Amygdala (tissue), 56 donors: ENCODE results near the gene KREMEN2.

Source experiments
- DNase-seq, 56 donors: peaks; one replicate each; lab custom pipeline; 2025; lab: John Stamatoyannopoulos, UW

Gene KREMEN2

GRCh38 chr16:2975161-2975795 is 11.2 kb downstream of the KREMEN2 start:
- DNase-seq = no peak

DNA sequence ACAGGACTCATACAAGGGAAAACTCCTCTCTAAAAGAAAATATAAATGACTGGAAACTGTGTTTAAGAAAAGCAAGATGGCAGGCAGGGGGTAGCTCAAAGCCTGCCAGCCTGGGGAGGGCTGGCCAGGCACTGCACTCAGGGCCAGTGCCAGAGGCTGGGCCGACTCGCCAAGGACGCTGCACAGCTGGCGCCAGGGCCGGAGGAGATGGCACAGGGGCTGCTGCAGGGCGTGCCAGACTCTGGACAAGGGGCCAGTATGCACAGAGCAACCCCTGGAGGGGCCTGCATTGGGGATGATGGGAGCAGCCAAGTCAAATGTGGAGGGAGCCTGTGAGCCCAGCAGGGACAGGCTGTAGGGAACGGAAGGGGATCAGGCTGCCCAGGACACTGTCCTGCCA is 12.1 kb downstream of the KREMEN2 start:
- DNase-seq = peak in 6 of 56 donors; percentile 7 to 48 (median 22)

- no peak for DNase-seq
These were observed 12.6 kb downstream of the KREMEN2 start for GRCh38 chr16:2976673-2977072.

- DNase-seq = peak in 20 of 56 donors; percentile 9 to 68 (median 39)
These were observed 13.4 kb downstream of the KREMEN2 start for GRCh38 chr16:2977440-2977839.

DNA sequence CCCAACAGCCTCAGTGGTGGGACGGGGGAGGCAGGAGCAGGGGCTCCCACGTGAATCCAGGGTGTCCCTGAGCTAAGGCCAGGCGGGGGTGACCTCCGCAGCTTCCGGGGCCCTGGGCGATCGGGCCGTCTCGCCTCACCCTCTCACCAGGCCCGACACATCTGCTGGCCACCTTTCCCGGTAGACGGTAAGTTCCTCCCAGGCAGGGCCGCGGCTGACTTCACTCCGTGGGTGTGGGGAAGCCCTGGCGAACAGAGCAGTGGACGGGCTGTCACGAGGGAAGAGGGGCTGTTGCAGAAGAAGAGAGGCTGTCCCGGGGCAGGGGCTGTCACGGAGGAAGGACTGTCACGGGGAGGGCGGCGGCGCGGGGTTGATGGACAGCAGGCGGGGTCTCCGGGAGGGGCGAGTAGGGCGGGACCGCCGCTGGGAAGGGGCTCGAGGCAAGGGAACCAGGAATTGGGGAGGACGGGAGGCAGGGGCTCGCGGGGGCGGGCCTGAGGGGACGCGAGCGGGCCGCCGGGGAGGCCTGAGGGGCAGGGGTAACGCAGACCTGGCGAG is 15.7 kb downstream of the KREMEN2 start:
- DNase-seq = no peak

DNA sequence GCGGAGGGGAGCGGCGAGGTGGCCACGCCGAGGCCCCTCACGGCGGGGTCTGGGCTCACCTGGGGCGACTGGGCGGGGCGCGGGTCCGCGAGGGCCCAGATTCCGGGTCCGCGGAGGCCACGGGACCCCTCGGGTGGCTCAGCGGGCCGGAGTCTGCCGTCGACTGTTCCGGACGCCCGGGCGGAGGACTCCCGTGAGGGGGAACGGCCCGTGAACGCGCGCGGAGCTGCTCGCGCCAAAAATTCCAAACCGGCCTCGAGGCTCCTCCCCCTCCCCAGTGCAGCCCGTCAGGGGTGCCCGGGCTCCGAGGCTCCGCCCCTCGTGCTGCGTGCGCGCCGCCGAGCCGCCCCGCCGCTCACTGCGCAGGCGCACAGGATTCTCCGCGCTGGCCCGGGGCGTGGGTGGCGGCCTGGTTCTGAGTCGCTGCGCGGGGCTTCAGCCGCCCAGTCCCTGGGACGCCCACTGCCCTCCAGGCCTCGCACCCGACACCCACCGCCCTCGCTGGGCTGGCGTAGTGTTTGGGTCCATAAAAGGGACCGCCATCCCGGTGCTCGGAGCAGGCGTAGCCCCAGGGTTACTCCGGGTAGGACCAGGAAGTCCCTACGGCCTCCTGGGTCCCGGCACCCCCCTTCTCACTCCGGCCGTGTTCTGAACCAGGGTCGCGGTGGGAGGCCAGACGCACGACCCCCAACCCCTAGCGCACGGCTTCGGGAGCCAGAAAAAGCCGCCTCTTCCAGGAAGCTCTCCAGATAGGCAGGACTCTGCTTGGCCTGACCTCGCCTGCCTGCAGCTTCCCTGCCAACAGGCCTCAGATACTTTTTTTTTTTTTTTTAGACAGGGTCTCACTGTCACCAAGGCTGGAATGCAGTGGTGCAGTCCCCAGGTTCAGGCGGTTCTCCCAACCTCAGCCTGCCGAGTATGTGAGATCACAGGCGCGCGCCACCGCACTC is 16.4 kb downstream of the KREMEN2 start, which contains the start of gene PKMYT1:
Gene PKMYT1 (minus strand): TSS at position 220 of the 950 bp plus-strand sequence. CDS start 789 bp downstream, outside the sequence.
- peak; percentile 27 to 92 (median 78) for DNase-seq

GRCh38 chr16:2981177-2981898 is 17.3 kb downstream of the KREMEN2 start:
- no peak for DNase-seq

- DNase-seq = no peak
These were observed 17.8 kb downstream of the KREMEN2 start for GRCh38 chr16:2981899-2982250.

DNA sequence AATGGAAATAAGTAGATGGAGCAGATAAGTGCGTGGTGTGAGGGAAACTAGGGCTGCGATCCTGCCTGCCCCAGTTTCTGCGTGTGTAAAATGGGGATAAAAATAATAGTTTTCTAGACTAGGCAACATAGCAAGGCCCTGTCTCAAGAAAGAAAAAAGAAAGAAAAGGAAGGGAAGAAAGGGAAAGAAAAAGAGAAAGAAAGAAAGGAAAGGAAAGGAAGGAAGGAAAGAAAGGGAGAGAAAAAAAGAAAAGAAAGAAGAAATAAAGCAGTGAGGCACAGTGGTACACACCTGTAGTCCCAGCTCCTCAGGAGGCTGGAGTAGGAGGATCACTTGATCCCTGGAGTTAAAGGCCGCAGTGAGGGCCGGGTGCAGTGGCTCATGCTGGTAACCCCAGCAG is 18.3 kb downstream of the KREMEN2 start:
- DNase-seq = no peak

GRCh38 chr16:2983706-2984136 is 19.6 kb downstream of the KREMEN2 start:
- DNase-seq = peak in 50 of 56 donors; percentile 18 to 85 (median 56)

DNA sequence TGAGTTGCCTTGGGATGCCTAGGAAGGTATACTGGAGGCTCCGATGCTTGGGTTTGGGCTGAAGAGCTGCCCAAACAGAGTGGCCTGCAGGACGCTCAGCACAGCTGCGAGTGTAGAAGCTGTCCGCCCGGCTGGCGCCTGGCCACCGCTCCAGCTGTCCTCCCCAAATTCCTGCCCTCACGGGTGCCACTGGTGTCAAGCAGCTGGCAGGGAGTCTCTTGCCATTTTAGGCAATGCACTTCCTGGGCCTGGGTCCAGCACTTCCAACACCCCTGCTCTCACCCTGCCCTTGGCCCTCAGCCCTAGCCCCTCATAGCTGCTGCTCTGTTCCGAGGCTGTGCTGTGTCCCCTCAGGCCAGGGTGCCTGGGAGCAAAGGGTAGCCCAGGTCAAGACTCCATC is 21.4 kb downstream of the KREMEN2 start:
- no peak for DNase-seq

DNA sequence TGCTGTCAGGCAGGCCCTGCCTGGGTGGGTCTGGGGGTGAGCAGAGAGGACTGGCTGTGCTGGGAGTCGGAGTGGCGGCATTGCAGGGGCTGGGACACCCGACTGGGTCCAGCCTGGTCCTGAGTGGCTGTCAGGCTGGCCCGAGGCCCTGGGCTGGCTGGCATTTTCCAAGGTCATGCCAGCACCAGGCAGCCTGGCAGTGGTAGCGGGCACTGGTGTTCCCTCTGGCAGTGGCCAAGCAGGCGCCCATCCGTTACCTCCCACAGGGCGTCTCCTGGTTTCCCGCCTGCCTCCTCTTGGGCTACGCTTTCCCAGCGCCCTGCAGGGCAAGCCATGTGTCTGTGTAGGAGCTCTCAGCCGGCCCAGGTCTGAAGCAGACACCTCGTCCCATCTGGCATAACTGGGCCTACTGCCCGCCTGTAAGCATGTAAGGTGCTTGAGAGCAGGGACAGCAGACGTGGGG is 21.8 kb downstream of the KREMEN2 start:
- DNase-seq = peak in 6 of 56 donors; percentile 12 to 39 (median 20)

GRCh38 chr16:2986623-2987188 is 22.6 kb downstream of the KREMEN2 start:
- no peak for DNase-seq

DNA sequence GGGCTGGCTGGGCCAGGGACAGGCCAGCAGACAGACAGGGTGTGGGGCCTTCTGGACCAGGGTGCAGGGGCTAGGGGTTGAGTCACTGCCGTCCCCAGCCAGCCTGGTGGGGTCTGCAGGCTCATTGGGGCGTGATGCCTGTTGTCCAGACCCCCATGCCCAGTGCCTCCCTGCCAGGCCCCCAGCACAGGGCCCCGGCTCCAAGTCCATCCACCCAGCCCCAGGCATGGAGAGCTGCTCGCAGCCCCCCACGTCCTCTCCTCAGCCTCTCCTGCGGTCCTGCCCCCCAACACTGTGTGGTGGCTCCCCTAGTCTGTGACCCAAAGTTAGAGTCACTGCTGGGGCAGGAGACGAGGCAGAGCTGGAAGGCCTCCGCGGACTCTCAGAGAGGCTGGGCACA is 23.2 kb downstream of the KREMEN2 start:
- DNase-seq = no peak

DNA sequence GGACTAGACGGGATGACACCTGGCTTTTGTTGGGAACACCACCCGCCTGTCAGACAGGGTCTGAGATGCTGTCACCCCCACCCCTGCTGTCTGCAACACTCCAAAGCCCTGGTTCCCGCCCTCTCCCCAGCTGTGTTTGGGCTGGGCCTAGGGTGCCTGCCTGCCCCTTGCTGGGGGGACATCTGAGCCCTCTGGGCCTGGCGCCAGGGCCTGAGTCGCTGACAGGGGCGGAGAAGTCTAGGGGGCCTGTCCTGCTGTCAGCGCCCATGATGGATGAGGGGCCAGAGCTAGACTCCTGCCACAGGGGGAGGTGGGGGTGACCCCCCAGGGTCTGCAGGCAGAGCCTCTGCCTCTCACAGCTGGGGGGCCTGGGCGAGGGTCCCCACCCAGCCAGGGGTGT is 23.8 kb downstream of the KREMEN2 start:
- DNase-seq = no peak

GRCh38 chr16:2988590-2989099 is 24.6 kb downstream of the KREMEN2 start:
- no peak for DNase-seq

GRCh38 chr16:2990891-2991290 is 26.8 kb downstream of the KREMEN2 start:
- no peak for DNase-seq

DNA sequence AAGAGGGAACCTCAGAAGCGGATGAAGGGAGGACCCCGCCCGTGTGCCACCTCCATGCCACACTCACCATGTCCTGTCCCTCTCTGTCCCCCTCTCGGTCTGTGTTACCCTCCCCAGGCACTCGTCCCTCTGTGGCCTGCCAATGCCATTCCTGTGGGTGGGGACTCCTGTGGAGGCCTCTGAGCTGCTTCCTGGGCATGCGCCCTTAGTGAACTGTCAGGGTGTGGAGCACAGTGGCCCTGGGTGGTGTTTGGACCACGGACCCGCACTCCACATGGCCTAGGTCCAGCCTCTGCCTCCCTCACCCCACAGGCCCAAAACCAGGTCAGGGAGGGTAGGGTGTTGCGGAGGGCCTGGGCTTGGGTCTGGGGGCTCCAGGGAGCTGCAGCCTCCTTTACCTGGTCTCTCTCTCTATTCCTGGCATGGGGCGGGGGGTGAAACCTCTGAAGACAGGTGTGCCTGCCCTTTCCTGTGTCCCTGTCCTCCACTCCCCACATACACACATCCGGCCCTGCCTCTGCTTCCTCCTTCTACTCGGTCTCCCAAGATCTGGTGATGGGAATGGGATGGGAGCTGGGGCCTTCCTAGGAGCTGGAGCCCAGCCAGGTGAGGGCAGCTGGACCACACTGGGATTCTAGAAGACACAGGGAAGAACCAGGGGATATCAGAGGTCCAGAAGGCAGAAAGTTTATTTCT is 27.6 kb downstream of the KREMEN2 start:
- no peak for DNase-seq

DNA sequence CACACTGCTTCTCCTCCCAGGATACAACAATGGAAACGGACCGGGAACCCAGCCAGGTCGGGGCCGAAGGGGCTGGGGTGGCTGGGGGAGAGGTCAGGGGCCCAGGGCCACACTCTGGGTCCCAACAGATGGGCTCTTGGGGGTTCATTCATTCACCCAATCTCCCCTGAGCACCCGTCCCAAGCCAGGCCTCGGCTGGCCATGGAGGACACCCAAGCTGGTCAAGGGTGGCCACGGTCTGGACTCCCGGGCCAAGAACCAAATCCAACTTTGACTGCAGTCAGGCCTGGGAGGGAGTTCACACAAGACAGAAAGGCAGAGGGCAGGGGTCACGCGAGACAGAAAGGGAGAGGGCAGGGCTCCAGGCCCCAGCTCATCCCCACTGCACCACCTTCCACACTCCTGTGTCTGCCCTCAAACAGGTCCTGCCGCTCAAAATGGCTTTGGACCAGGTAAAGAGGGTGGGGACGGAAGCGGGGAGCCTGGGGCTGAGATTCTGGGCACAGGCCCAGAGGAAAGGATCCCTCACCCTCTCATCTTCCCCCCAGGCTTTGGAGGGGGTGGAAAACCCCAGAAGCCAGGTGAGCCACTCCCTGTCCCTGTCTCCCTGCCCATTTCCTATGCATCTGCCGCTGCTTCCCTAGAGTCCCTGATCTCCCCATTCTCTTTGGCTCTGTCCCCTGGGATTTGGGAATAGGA is 28.5 kb downstream of the KREMEN2 start:
- DNase-seq = no peak
